ENCODE measurements around the gene ATXN1.
A peak's percentile ranks its signal among the peaks of the same experiment; 100 is the strongest.

The ATXN1 gene

DNA sequence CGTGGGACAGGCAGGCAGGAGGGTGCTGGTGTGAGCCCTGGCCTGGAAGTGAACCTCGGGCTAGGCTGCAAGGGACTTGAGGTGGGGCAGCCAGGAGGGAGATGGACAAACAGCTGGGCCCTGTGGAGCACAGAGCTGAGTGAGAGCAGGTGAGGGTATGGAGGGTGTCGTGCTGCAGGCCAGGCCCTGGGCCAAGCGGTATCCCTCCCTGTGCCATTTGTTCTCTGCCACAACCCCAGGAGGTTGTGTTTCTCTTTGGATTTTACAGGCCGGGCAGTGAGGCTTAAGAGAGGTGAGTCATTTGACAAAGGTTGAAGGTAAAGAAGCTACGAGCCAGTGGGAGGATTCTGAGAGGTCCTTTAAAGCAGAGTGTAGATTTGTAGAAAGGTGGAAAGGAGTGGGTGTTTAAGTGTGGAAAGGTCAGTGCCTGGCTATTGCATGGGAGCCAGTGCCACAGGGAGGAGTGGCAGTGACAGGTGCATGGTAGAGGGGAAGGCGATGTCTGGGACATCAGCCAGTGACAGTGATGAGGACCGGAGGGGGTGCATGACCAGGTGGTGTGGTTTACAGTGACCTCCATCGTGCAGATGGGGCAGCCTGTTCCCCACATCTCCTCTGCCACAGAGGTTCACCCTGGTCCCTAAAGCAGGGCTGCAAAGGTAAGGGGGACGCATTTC lies 483.1 kb downstream of the ATXN1 start:
- Histone ChIP-seq H2AFZ (ENCODE audit: low read depth) (no peak overlapping the region), H3K36me3 (ENCODE audit: insufficient read depth) (no peaks in the 10 kb centered on the region), H3K79me2 (ENCODE audit: insufficient read depth, low read depth) (no peaks in the 10 kb centered on the region), H3K9ac (no peak overlapping the region), H3K27ac (no peak overlapping the region), H3K4me2 (no peak overlapping the region), H3K27me3 (ENCODE audit: insufficient read depth, low read depth) (no peaks in the 10 kb centered on the region), H3K4me3 (IDR thresholded peaks at IDR 0.05; ENCODE audit: insufficient read depth, low read depth, low read length) (no peak overlapping the region), H4K20me1 (ENCODE audit: insufficient read depth) (no peaks in the 10 kb centered on the region), H3K4me1 (ENCODE audit: low read depth, poor library complexity, severe bottlenecking) (peaks cover 10% of the 10 kb centered on the region)
- TF ChIP-seq, protein P1, sequence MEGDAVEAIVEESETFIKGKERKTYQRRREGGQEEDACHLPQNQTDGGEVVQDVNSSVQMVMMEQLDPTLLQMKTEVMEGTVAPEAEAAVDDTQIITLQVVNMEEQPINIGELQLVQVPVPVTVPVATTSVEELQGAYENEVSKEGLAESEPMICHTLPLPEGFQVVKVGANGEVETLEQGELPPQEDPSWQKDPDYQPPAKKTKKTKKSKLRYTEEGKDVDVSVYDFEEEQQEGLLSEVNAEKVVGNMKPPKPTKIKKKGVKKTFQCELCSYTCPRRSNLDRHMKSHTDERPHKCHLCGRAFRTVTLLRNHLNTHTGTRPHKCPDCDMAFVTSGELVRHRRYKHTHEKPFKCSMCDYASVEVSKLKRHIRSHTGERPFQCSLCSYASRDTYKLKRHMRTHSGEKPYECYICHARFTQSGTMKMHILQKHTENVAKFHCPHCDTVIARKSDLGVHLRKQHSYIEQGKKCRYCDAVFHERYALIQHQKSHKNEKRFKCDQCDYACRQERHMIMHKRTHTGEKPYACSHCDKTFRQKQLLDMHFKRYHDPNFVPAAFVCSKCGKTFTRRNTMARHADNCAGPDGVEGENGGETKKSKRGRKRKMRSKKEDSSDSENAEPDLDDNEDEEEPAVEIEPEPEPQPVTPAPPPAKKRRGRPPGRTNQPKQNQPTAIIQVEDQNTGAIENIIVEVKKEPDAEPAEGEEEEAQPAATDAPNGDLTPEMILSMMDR (conservative IDR thresholded peaks at IDR 0.05; ENCODE audit: low read depth, low read length): no peak

DNA sequence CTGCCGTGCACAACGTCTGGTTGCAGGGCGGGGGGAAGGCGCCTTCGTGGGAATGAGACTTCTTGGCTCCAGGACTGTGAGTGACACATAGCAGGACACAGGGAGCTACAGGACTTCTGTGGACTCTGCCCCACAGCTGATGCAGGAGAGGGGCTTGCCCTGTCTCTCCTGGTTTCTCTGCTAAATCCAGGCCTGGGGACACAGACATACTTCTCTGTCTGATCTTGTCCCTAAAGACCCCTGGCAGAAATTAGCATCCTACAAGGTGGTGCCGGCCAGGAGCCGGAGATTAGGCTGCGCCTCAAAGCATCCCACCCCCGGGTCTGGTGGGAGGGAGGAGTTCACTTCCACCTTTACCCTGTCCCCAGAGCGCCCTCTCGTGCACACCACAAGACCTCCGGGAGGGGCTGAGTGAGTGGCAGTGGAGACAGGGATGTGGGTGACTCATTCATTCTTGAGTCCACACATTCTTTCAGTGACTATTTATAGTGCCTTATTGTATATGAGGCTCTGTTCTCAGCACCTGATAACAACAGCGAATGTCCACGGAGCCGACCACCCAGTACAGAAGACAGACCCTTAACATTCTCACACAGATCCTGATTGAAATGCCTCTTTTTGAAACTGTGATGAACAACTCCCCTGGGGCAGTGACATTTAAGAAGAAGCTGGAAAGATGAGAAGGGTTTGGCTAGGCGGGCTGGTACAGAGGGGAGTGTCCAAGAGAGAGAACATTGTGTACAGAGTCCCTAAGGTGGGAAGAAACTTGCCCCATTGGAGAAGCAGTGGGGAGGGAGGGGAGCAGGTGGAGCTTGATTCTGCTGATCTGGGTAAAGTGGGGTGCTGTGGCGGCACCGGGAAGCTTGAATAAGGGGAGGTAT lies 483.9 kb downstream of the ATXN1 start:
- no peaks in the 10 kb centered on the region for H3K36me3 ChIP-seq (ENCODE audit: insufficient read depth)
- H3K4me2 ChIP-seq: no peak overlapping the region
- H4K20me1 ChIP-seq (ENCODE audit: insufficient read depth): no peaks in the 10 kb centered on the region
- no peak overlapping the region for H2AFZ ChIP-seq (ENCODE audit: low read depth)
- H3K79me2 ChIP-seq (ENCODE audit: insufficient read depth, low read depth): no peaks in the 10 kb centered on the region
- no peak overlapping the region for H3K4me3 ChIP-seq (IDR thresholded peaks at IDR 0.05; ENCODE audit: insufficient read depth, low read depth, low read length)
- TF ChIP-seq, protein P1 (conservative IDR thresholded peaks at IDR 0.05; ENCODE audit: low read depth, low read length): peak; percentile 29; the same call in 1 of the 2 replicates
- no peak overlapping the region for H3K27ac ChIP-seq
- peaks cover 10% of the 10 kb centered on the region for H3K4me1 ChIP-seq (ENCODE audit: low read depth, poor library complexity, severe bottlenecking)
- no peak overlapping the region for H3K9ac ChIP-seq
- H3K27me3 ChIP-seq (ENCODE audit: insufficient read depth, low read depth): no peaks in the 10 kb centered on the region

GRCh38 chr6:16274885-16275589 lies 486.2 kb downstream of the ATXN1 start:
- no peak overlapping the region for H2AFZ ChIP-seq (ENCODE audit: low read depth)
- H3K9ac ChIP-seq: no peak overlapping the region
- no peaks in the 10 kb centered on the region for H4K20me1 ChIP-seq (ENCODE audit: insufficient read depth)
- H3K27me3 ChIP-seq (ENCODE audit: insufficient read depth, low read depth): no peaks in the 10 kb centered on the region
- no peaks in the 10 kb centered on the region for H3K79me2 ChIP-seq (ENCODE audit: insufficient read depth, low read depth)
- no peak overlapping the region for H3K4me2 ChIP-seq
- H3K27ac ChIP-seq: no peak overlapping the region
- no peaks in the 10 kb centered on the region for H3K36me3 ChIP-seq (ENCODE audit: insufficient read depth)
- peaks cover 10% of the 10 kb centered on the region for H3K4me1 ChIP-seq (ENCODE audit: low read depth, poor library complexity, severe bottlenecking)
- TF ChIP-seq, protein P1 (conservative IDR thresholded peaks at IDR 0.05; ENCODE audit: low read depth, low read length): no peak
- H3K4me3 ChIP-seq (IDR thresholded peaks at IDR 0.05; ENCODE audit: insufficient read depth, low read depth, low read length): no peak overlapping the region

GRCh38 chr6:16274483-16274882 lies 486.8 kb downstream of the ATXN1 start:
- no peak overlapping the region for H3K27ac ChIP-seq
- peaks cover 10% of the 10 kb centered on the region for H3K4me1 ChIP-seq (ENCODE audit: low read depth, poor library complexity, severe bottlenecking)
- H3K4me2 ChIP-seq: no peak overlapping the region
- no peak overlapping the region for H2AFZ ChIP-seq (ENCODE audit: low read depth)
- H3K4me3 ChIP-seq (IDR thresholded peaks at IDR 0.05; ENCODE audit: insufficient read depth, low read depth, low read length): no peak overlapping the region
- H3K36me3 ChIP-seq (ENCODE audit: insufficient read depth): no peaks in the 10 kb centered on the region
- no peaks in the 10 kb centered on the region for H3K27me3 ChIP-seq (ENCODE audit: insufficient read depth, low read depth)
- no peaks in the 10 kb centered on the region for H4K20me1 ChIP-seq (ENCODE audit: insufficient read depth)
- no peak overlapping the region for H3K9ac ChIP-seq
- TF ChIP-seq, protein P1 (conservative IDR thresholded peaks at IDR 0.05; ENCODE audit: low read depth, low read length): no peak
- no peaks in the 10 kb centered on the region for H3K79me2 ChIP-seq (ENCODE audit: insufficient read depth, low read depth)

Data from KMS-11 (cell line).